Skeletal muscle satellite cell (primary cell): Measurements from ENCODE around the gene SPTB.

Source experiments
- H3K27me3 ChIP-seq: 2 replicates; pipeline ENCODE4 v1.7.0; 2013; ENCODE audit warnings: low read length; ENCODE audit not compliant: control insufficient read depth, insufficient read depth
- H3K36me3 ChIP-seq: 2 replicates; pipeline ENCODE4 v1.7.0; 2013; ENCODE audit warnings: mild to moderate bottlenecking, control low read depth, low read length; ENCODE audit not compliant: insufficient read depth
- H3K4me1 ChIP-seq: 2 replicates; pipeline ENCODE4 v1.7.0; 2013; ENCODE audit warnings: low read length; ENCODE audit not compliant: control insufficient read depth, insufficient read depth
- H3K4me2 ChIP-seq: 2 replicates; pipeline ENCODE4 v1.7.0; 2013; ENCODE audit warnings: mild to moderate bottlenecking, low read length
- H3K4me3 ChIP-seq: 2 replicates; pipeline ENCODE4 v1.7.0; 2013; ENCODE audit warnings: low read length
- H3K9ac ChIP-seq: 2 replicates; pipeline ENCODE4 v1.7.0; 2013; ENCODE audit warnings: mild to moderate bottlenecking, low read depth, low read length, moderate library complexity
- H3K9me3 ChIP-seq: replicated peaks from 2 replicates; pipeline ENCODE4 v1.7.0; 2013; ENCODE audit warnings: mild to moderate bottlenecking, control low read depth, low read length

The SPTB gene

DNA sequence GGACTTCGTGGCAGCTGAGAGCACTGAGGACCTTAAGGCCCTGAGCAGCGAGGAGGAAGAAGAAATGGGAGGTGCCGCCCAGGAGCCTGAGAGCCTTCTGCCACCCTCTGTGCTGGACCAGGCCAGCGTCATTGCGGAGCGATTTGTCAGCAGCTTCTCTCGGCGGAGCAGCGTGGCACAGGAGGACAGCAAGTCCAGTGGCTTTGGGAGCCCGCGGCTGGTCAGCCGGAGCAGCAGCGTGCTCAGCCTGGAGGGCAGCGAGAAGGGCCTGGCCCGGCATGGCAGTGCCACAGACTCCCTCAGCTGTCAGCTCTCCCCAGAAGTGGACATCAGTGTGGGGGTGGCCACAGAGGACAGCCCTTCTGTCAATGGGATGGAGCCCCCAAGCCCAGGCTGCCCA is 138.5 kb downstream of the SPTB start:
- H3K9me3 ChIP-seq = no peaks in the 10 kb centered on the region
- H3K4me2 ChIP-seq = no peak overlapping the region
- no peak overlapping the region for H3K4me3 ChIP-seq
- no peaks in the 10 kb centered on the region for H3K27me3 ChIP-seq
- no peak overlapping the region for H3K9ac ChIP-seq
- H3K36me3 ChIP-seq = peaks cover 7% of the 10 kb centered on the region
- peaks cover 9% of the 10 kb centered on the region for H3K4me1 ChIP-seq

DNA sequence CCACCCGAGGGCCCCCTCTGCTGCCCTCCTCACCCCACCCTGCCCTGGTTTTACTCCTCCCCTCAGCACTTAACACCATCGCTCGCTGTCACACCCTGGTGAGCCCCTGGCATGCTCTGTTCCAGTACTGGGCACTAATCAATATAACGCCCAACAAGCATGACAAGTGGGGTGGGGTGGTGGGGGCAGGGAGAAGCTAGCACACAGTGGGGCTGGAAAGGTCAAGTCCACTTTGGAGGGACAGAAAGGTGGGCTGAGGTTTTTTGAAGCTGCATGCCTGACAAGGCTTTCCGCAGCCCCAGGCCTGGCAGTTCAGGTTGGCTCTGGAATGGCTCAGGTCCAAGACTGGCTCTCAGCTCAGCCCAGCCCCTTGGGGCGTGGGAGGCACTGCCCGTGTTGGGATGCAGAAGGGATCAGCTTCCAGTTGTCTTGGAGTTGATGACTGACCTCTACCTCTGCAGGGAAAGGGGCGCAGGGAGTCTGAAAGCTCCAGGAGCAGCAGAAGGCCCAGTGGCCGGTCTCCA is 141.4 kb downstream of the SPTB start:
- H3K4me1 ChIP-seq = no peaks in the 10 kb centered on the region
- no peaks in the 10 kb centered on the region for H3K27me3 ChIP-seq
- H3K4me3 ChIP-seq = no peak overlapping the region
- H3K9me3 ChIP-seq = no peaks in the 10 kb centered on the region
- H3K4me2 ChIP-seq = no peak overlapping the region
- H3K36me3 ChIP-seq = peaks cover 7% of the 10 kb centered on the region
- no peak overlapping the region for H3K9ac ChIP-seq

DNA sequence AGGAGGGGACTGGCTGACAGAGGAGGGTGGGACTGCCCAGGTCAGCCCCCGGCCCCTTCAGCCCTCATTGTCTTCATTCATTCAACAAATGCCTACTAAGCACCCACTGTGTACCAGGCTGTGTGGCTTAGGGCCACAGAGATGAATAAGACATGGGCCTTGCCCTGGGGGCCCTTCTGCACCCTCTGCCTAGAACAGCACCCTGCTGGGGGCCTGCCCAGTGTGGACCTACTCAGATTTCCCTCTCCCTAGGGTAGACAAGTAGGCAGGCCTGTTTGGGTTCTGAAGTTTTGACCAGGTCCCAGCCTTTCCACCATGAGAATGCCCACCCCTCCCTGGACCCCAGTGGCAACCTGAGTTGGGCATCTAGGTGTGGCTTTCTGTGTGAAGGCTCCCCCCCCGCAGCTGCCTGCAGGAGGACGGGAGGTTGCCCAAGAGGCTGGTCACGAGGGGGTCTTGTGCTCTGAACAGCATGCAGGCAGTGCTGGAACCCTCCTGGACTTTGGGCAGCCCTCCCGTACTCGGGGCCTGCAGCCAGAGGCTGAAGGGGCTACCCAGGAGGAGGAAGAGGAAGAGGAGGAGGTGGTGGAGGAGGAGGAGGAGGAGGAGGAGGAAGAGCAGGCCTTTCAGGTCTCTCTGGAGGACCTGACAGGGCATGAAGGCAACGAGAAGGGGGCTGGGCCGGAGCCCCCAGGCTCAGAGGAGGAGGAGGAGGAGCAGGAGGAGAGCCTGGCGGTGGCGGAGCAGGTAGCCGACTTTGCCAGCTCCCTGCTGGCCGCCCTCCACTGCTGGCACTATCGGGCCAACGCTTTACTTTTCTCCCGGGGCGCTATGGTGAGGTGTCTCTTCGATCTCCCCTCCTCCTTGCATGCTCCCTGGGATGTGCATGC is 142.1 kb downstream of the SPTB start:
- Histone ChIP-seq H3K4me3 (no peak overlapping the region), H3K36me3 (peaks cover 7% of the 10 kb centered on the region), H3K4me2 (no peak overlapping the region), H3K9me3 (no peaks in the 10 kb centered on the region), H3K9ac (no peak overlapping the region), H3K27me3 (no peaks in the 10 kb centered on the region), H3K4me1 (no peaks in the 10 kb centered on the region)

DNA sequence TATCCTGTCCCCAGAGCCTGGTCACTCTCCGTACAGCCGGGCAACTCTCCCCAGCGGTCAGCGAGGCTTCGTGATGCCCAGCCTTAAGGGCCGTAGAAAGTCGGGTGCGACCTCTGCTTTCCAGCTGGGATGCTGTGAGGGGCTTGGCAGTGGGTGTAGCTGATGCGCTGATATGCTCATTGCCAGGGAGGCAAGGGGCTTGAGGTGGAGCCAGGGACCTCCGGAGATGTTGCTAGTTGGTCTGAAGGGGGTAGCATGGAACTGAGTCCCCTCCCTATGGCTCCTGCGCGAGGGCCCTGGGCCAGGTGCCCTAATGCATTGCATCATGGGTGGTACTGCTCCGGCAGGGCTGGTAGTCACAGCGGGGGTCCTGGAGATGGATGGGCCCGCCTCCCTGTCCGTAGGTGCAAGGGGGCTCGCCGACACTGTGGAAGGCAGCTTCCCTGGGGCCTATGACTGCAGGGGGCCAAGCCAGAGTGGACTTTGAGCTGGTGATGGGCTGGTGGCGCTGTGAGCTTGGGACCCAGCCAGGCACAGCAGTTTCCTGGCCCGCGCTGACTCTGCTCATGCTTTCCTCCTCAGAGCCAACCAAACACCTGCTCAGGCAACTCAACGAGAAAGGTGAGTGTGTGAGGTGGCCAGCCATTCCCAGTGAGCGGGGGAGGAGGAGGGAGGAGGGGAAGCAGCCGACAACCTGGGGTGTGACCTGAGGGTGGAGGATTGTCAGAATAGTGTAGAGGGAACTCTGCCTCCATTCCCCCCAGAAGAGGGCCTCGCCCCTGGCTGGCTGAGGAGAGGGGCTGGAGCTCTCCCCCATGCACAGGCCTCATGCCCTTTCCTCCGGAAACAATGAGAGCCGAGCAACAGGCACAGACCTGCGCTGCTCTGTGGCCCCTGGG is 143.2 kb downstream of the SPTB start:
- H3K4me2 ChIP-seq = no peak overlapping the region
- peaks cover 5% of the 10 kb centered on the region for H3K36me3 ChIP-seq
- H3K4me1 ChIP-seq = no peaks in the 10 kb centered on the region
- H3K9me3 ChIP-seq = no peaks in the 10 kb centered on the region
- no peaks in the 10 kb centered on the region for H3K27me3 ChIP-seq
- H3K4me3 ChIP-seq = no peak overlapping the region
- no peak overlapping the region for H3K9ac ChIP-seq

DNA sequence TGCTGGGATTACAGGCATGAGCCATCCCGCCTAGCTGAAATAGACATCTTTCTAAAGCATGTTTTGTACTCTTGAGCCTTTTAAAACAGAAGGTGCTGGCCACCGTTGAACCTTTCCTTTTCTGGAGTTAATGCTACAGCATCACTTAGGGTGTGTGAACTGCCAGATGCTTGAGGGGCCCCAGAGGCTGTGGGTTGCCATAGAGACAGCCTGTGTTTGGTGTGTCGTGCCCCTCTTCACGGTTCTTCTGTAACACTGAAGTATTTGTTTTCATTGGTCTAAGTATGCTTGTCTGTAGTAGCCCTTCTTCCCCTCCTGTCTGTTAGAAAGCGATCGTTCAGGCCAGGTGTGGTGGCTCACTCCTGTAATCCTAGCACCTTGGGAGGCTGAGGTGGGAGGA is 144.7 kb downstream of the SPTB start:
- H3K4me3 ChIP-seq = no peak overlapping the region
- no peak overlapping the region for H3K9ac ChIP-seq
- no peak overlapping the region for H3K4me2 ChIP-seq
- no peaks in the 10 kb centered on the region for H3K9me3 ChIP-seq
- H3K36me3 ChIP-seq = no peaks in the 10 kb centered on the region
- H3K4me1 ChIP-seq = no peaks in the 10 kb centered on the region
- H3K27me3 ChIP-seq = no peaks in the 10 kb centered on the region

DNA sequence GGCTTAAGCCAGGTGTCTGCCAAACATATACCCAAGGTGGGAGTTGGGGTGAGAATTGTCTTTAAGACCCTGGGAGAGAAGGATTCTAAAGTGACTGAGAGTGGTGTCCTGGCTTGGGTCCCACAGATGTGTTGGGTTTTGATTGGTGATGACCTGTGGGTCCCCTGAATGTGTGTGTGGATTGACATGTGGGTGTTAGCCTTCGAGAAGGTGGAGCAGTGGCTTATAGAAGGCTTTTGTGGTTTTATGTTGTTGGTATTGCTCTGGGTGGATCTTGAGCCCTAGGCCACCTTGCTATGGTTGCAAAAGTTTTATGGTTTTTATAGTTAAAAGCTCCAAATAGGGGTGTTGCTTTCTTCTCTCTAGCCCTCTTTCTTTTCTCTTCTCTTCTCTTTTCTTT is 145.8 kb downstream of the SPTB start:
- H3K36me3 ChIP-seq = no peaks in the 10 kb centered on the region
- no peak overlapping the region for H3K9ac ChIP-seq
- no peaks in the 10 kb centered on the region for H3K27me3 ChIP-seq
- no peak overlapping the region for H3K4me3 ChIP-seq
- no peaks in the 10 kb centered on the region for H3K4me1 ChIP-seq
- H3K4me2 ChIP-seq = no peak overlapping the region
- no peaks in the 10 kb centered on the region for H3K9me3 ChIP-seq

DNA sequence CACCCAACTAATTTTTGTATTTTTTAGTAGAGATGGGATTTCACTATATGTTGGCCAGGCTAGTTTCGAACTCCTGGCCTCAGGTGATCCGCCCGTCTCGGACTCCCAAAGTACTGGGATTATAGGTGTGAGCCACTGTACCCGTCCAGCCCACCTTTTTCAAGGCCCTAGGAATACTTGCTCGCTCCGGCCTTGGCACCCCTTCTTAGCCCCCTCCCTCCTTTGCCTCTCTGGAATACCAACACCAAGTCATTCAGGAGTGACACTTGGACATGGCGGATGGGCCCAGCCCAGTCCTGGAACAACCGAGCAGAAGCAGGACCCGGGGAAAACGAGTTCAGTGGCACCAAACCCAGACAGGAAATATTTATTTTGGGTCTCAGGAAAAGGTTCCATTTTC is 146.4 kb downstream of the SPTB start:
- Histone ChIP-seq H3K36me3 (no peaks in the 10 kb centered on the region), H3K4me1 (no peaks in the 10 kb centered on the region)

DNA sequence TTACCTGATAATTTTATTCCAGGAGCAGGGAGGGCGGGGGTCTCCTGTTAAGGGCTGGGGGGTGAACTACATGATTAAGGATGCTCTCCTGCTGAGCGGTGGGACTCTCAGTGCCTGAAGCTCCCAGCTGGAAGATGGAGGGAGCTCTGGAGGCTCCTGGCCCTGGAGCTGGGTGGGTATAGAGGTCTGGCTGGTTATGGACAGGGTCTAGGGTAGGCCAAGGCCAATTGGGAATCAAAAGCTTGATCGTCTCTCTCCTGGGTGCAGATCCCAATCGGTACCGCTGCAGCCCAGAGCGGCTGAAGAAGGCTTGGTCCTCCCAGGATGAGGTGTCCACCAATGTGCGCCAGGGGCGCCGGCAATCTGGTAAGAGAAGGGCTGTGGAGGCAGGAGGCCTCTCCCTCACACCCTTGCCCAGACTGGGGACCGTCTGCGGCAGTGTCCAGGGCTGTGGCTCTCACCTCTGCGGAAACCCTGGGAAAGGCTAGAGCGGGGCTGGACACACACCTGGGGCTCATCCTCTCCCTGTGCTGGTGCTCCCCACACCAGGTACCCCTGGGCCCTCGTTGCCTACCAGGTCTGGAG is 147.1 kb downstream of the SPTB start:
- Histone ChIP-seq H3K36me3 (no peaks in the 10 kb centered on the region), H3K27me3 (no peaks in the 10 kb centered on the region), H3K9me3 (no peaks in the 10 kb centered on the region), H3K4me3 (no peak overlapping the region), H3K9ac (no peak overlapping the region), H3K4me1 (no peaks in the 10 kb centered on the region), H3K4me2 (no peak overlapping the region)

More for the DNA sequence above, 146.4 kb downstream of the SPTB start:
- Histone ChIP-seq H3K4me3 (no peak overlapping the region), H3K9me3 (no peaks in the 10 kb centered on the region), H3K9ac (no peak overlapping the region), H3K27me3 (no peaks in the 10 kb centered on the region), H3K4me2 (no peak overlapping the region)

DNA sequence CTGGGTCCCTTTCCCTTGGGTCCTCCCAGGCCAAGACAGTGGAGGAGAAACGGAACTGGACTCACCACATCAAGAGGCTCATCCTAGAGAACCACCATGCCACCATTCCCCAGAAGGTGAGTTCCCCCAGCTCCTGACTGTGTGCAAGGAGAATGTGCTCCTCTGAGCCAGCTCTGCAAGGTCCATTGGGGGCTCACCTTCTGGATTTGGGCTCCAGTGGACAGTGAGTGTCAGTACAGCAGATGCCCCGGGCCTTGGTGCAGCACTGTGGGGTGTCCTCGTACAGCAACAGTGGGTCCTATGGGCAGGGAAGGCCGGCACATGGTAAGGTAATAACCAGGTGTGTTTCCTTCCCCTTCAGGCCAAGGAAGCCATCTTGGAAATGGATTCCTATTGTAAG is 147.6 kb downstream of the SPTB start:
- no peak overlapping the region for H3K4me2 ChIP-seq
- no peaks in the 10 kb centered on the region for H3K4me1 ChIP-seq
- no peaks in the 10 kb centered on the region for H3K36me3 ChIP-seq
- no peaks in the 10 kb centered on the region for H3K9me3 ChIP-seq
- H3K4me3 ChIP-seq = no peak overlapping the region
- H3K9ac ChIP-seq = no peak overlapping the region
- H3K27me3 ChIP-seq = no peaks in the 10 kb centered on the region

DNA sequence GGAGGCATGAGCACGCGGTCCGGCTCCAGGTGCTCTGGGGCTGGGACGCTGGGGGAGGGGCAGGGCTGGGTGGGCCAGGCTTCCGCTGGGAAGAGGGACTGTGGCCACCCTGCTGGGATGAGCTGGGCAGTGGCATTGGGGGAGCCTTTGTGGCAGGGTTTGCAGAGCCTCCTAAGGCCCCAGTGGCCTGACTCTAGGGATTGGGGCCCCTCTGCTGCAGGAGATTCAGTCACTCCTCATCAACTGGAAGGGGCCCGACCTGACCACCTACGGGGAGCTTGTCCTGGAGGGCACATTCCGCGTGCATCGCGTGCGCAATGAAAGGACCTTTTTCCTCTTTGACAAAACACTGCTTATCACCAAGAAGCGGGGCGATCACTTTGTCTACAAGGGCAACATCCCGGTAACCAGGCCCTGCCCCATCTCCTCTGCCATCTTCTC is 148.5 kb downstream of the SPTB start:
- Histone ChIP-seq H3K36me3 (no peaks in the 10 kb centered on the region), H3K4me3 (no peak overlapping the region), H3K9me3 (no peaks in the 10 kb centered on the region), H3K4me1 (peaks cover 4% of the 10 kb centered on the region), H3K9ac (no peak overlapping the region), H3K27me3 (no peaks in the 10 kb centered on the region), H3K4me2 (no peak overlapping the region)

DNA sequence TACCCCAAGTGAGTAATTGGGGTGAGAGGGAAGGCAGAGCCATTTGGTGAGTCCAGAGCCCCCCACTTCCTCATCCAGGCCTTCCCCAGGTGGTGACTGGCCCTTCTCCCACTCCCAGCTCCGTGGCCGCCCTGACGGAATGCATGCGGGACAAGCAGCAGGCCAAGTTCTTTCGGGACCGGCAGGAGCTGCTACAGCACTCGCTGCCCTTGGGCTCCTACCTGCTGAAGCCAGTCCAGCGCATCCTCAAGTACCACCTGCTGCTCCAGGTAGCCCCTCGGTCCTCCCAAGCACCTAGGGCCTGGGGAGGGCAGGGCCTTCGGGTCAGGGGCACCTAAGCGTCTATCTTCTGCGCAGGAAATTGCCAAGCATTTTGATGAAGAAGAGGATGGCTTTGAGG is 149.0 kb downstream of the SPTB start:
- H3K36me3 ChIP-seq = no peaks in the 10 kb centered on the region
- no peaks in the 10 kb centered on the region for H3K9me3 ChIP-seq
- H3K4me2 ChIP-seq = no peak overlapping the region
- H3K4me3 ChIP-seq = no peak overlapping the region
- no peaks in the 10 kb centered on the region for H3K27me3 ChIP-seq
- H3K9ac ChIP-seq = no peak overlapping the region
- H3K4me1 ChIP-seq = peaks cover 4% of the 10 kb centered on the region
